Measurements from ENCODE around the gene PPP1R36.
"Not testable (repeated sequence)": the region's sequence is repeated elsewhere in the genome, so short reads cannot be mapped to it uniquely, and the experiment has no call there.

Gene PPP1R36

GRCh38 chr14:64522591-64523355 lies 27.0 kb upstream of the PPP1R36 start:
- no peak for DNase-seq

DNA sequence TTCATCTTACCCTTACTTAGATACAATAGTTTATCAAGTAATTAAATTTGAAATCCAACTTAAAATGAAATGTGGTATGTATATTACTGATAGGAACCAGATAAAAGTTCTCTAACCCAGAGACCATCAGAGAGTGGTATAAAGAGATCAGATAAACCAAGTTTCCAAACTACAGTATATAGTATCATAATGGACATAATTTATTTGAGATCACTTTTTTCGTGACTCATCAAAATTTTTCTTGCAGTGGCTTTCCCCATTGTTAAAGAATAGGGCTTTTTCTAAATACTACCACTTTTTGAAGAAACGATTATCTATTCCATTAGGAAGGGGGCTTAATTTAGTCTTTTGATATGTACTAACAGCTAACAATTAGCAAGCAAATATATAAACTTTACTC lies 24.4 kb upstream of the PPP1R36 start:
- no peak for DNase-seq

- no peak for DNase-seq
These were observed 18.2 kb upstream of the PPP1R36 start for GRCh38 chr14:64531567-64531966.

DNA sequence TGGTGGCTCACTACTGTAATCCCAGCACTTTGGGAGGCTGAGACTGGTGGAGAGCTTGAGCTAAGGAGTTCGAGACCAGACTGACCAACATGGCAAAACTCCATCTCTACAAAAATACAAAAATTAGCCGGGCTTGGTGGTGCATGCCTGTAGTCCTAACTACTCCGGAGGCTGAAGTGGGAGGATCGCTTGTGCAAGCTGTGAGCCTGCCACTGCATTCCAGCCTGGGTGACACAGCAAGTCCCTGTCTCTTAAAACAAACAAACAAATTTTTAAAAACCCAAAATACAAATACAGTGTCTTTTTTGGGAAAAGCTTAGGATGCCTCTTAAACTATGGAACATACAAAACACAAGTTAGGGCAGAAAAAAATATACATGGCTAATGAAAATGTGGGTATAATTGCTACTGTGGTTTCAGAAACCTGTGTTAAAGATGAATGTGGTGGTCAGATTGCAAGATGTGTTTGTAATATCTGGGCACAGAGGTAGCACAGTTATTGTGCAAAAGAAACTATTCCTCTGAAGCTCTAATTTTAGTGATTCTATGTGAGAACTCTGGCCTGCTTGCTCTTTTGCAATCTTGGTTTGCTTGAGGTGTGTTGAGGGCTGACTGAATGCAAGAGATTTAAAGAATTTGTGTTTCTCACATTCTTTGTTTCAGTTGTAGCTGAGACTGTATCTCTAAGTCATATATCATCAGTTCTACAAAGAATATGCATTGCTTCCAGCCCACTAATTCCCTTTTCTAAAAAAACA lies 13.1 kb upstream of the PPP1R36 start:
- no peak for DNase-seq

DNA sequence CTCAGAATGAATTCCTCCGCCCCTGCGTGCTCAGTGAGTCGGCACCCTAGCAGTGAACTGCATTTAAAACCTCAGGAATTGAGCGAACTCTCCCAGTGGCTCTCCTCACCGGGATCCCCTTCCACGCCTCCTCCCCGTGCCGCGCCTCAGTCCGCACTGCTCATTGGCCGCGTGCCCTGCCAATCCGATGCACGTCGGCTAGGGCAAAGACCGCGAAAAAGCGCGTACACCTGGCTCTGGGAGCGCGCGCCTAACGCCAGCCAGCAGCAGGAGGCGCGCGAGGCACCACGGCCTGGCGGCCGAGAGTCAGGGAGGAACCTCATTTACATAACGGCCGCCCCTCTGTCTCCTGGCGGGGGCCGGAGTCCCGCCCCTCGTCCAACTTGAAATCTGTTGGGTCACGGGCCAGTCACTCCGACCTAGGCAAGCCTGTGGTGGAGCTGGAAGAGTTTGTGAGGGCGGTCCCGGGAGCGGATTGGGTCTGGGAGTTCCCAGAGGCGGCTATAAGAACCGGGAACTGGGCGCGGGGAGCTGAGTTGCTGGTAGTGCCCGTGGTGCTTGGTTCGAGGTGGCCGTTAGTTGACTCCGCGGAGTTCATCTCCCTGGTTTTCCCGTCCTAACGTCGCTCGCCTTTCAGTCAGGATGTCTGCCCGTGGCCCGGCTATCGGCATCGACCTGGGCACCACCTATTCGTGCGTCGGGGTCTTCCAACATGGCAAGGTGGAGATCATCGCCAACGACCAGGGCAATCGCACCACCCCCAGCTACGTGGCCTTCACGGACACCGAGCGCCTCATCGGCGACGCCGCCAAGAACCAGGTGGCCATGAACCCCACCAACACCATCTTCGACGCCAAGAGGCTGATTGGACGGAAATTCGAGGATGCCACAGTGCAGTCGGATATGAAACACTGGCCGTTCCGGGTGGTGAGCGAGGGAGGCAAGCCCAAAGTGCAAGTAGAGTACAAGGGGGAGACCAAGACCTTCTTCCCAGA lies 9.3 kb upstream of the PPP1R36 start, which contains the start of gene HSPA2:
HSPA2 (plus strand) TSS at position 534 of the 995 bp plus-strand sequence; CDS start at position 643, 109 bp downstream.
- DNase-seq, result peak; percentile 49

DNA sequence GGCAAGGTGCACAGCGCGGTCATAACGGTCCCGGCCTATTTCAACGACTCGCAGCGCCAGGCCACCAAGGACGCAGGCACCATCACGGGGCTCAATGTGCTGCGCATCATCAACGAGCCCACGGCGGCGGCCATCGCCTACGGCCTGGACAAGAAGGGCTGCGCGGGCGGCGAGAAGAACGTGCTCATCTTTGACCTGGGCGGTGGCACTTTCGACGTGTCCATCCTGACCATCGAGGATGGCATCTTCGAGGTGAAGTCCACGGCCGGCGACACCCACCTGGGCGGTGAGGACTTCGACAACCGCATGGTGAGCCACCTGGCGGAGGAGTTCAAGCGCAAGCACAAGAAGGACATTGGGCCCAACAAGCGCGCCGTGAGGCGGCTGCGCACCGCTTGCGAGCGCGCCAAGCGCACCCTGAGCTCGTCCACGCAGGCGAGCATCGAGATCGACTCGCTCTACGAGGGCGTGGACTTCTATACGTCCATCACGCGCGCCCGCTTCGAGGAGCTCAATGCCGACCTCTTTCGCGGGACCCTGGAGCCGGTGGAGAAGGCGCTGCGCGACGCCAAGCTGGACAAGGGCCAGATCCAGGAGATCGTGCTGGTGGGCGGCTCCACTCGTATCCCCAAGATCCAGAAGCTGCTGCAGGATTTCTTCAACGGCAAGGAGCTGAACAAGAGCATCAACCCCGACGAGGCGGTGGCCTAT lies 8.3 kb upstream of the PPP1R36 start:
- no peak for DNase-seq

GRCh38 chr14:64541972-64542835 lies 7.6 kb upstream of the PPP1R36 start:
- DNase-seq, result no peak

DNA sequence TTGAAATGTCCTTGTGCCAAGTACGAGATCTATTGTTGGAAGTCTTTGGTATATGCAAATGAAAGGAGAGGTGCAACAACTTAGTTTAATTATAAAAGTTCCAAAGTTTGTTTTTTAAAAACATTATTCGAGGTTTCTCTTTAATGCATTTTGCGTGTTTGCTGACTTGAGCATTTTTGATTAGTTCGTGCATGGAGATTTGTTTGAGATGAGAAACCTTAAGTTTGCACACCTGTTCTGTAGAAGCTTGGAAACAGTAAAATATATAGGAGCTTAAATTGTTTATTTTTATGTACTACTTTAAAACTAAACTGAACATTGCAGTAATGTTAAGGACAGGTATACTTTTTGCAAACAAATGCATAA lies 6.9 kb upstream of the PPP1R36 start:
- DNase-seq, result no peak

DNA sequence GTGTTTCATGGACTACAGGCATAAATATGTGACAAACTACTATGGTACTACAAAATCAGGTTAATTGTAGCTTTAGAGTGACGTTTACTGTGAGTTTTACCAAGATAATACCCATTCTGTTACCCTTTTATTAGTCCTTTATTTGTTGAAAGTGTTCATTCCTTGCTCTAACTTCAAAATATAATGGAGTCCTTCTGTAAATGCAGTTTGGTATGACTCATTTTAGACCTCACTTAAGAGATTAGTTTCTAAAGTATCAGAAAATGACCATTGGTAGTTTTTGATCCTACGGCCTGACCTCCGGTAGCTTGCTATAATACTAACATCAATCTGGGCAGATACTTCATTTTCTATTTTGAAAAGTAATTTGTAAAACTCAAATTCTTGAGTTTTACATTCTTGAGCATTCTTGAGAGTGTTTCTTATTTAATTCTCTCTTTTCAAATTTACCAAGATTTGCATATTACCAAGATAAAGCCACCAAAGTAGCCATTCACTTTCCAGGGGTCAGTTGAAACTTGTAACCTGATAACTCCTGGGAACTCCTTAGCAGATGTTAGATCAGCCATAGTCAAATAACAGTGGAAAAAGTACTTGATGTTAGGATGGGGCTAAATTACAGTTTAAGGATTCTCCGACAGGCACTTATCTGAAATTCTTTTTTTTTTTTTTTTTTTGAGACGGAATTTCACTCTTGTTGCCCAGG lies 5.0 kb upstream of the PPP1R36 start:
- DNase-seq, result no peak

GRCh38 chr14:64549016-64549415 lies 745 bp upstream of the PPP1R36 start:
- no peak for DNase-seq

DNA sequence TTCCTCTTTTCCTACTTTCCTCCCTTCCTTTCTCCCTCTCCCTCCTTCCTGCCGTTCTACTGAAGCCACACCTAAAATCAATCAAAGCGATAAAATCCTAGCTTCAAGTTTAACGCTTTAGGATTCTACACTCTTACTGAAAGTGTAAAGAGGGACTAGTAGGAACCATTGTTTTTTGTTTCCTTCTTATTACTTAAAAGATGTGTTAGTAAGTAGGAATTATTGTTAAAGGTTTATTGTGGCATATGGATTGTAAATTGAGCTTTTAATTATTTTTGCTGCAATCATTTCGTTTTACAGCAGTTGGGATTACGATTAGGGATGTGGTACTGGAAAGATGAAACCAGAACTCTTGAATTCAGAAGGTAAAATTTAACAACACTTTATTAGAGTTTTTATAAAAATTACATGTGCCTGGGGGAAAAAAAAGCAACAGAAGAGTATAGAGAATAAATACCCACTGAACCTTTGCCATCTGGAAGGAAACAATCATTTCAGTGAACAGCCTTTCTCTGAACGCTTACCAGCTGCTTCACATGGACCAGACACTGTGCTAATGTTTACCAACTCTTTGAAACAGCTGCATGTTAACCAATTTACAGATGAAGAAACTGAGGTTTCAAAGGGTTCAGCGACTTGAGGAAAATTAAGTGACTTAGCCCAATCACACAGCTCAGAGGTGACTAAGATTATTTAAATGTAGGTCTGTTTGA lies 1.0 kb downstream of the PPP1R36 start:
- no peak for DNase-seq

GRCh38 chr14:64554556-64554955 lies 4.8 kb downstream of the PPP1R36 start:
- DNase-seq, result no peak

GRCh38 chr14:64556526-64556925 lies 6.8 kb downstream of the PPP1R36 start:
- no peak for DNase-seq

DNA sequence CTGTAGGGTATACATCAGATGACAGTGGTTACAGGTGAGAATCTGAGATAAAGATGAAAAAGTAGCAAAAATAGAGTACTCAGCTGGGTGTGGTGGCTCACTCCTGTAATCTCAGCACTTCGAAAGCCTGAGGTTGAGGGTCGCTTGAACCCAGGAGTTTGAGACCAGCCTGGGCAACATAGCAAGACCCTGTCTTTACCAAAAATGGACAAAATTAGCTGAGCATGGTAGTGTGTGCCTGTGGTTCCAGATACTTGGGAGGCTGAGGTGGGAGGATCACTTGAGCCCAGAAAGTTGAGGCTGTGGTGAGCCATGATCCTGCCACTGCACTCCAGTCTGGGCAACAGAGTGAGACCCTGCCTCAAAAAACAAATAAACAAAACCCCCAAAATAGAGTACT lies 8.5 kb downstream of the PPP1R36 start:
- DNase-seq, result not testable (repeated sequence)

GRCh38 chr14:64561631-64562030 lies 11.9 kb downstream of the PPP1R36 start:
- no peak for DNase-seq

DNA sequence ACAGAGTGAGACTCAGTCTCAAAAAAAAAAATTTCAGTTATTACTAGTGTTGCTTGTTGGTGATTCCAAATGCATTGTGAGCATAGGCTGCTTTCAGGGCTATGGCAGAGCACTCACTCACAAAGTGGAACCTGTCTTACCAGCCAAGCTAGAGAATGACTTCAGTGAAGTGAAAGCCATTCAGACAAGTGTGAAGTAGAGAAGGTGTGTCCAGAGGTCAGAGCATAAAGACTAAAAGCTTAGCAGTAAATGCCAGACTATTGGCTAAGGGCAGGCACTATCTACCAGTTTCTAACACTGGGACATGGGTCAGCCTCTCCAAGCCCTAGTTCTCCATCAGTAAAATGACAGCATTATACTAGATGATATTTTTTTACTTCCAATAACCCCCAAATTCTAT lies 12.7 kb downstream of the PPP1R36 start:
- DNase-seq, result no peak

GRCh38 chr14:64563696-64564095 lies 13.9 kb downstream of the PPP1R36 start:
- DNase-seq, result no peak

- DNase-seq, result no peak
These were observed 16.9 kb downstream of the PPP1R36 start for GRCh38 chr14:64566651-64567122.

- no peak for DNase-seq
These were observed 19.4 kb downstream of the PPP1R36 start for GRCh38 chr14:64569138-64569631.

DNA sequence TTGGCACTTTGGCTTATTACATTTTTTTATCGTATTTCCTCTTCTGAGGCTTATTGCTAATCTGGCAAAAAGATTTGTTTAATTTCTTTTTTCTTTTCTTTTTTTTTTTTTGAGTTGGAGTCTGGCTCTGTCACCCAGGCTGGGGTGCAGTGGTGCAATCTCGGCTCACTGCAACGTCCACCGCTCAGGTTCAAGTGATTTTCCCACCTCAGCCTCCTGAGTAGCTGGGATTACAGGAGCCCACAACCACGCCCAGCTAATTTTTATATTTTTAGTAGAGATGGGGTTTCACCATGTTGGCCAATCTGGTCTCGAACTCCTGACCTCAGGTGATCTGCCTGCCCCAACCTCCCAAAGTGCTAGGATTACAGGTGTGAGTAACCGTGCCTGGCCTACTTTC lies 19.9 kb downstream of the PPP1R36 start:
- DNase-seq, result not testable (repeated sequence)
